Activated CD4-positive, alpha-beta T cell treated with anti-CD3 and anti-CD28 coated beads, Interleukin-2, amount 50 U/mL, for 4 hours (primary cell): Measurements from ENCODE around the gene MDFIC.

Experiments
- DNase-seq, 2 experiments: peaks; one replicate each; pipeline ENCODE4 v3.0.0-alpha.2; 2020

The MDFIC gene

GRCh38 chr7:114929570-114929969 is 7.7 kb downstream of the MDFIC start:
- DNase-seq, result no peak

GRCh38 chr7:114930107-114930661 is 8.3 kb downstream of the MDFIC start:
- no peak for DNase-seq

GRCh38 chr7:114930829-114931655 is 9.1 kb downstream of the MDFIC start:
- no peak for DNase-seq

- peak; percentile 19 to 25 for DNase-seq
Observed at GRCh38 chr7:114931656-114932011, 9.7 kb downstream of the MDFIC start.

- no peak for DNase-seq
Observed at GRCh38 chr7:114932991-114933390, 11.1 kb downstream of the MDFIC start.

GRCh38 chr7:114933658-114934057 is 11.8 kb downstream of the MDFIC start:
- DNase-seq, result no peak

GRCh38 chr7:114934086-114934485 is 12.2 kb downstream of the MDFIC start:
- no peak for DNase-seq

GRCh38 chr7:114934713-114935112 is 12.8 kb downstream of the MDFIC start:
- DNase-seq, result no peak

- DNase-seq, result no peak
Observed at GRCh38 chr7:114936471-114936870, 14.6 kb downstream of the MDFIC start.

- DNase-seq, result no peak
Observed at GRCh38 chr7:114937446-114937845, 15.6 kb downstream of the MDFIC start.

- DNase-seq, result no peak
Observed at GRCh38 chr7:114938785-114939184, 16.9 kb downstream of the MDFIC start.

GRCh38 chr7:114939484-114940097 is 17.7 kb downstream of the MDFIC start:
- peak in 1 of 2 experiments; percentile 17 for DNase-seq

GRCh38 chr7:114940220-114940619 is 18.3 kb downstream of the MDFIC start:
- DNase-seq, result no peak

GRCh38 chr7:114941692-114942091 is 19.8 kb downstream of the MDFIC start:
- no peak for DNase-seq

- no peak for DNase-seq
Observed at GRCh38 chr7:114942446-114943175, 20.7 kb downstream of the MDFIC start.

GRCh38 chr7:114943530-114943929 is 21.6 kb downstream of the MDFIC start:
- DNase-seq, result no peak

GRCh38 chr7:114943953-114944744 is 22.3 kb downstream of the MDFIC start:
- DNase-seq, result no peak

GRCh38 chr7:114944745-114945625 is 23.1 kb downstream of the MDFIC start:
- no peak for DNase-seq

- no peak for DNase-seq
Observed at GRCh38 chr7:114949231-114949630, 27.3 kb downstream of the MDFIC start.

GRCh38 chr7:114952296-114952695 is 30.4 kb downstream of the MDFIC start:
- no peak for DNase-seq

- DNase-seq, result no peak
Observed at GRCh38 chr7:114953724-114954123, 31.8 kb downstream of the MDFIC start.

- DNase-seq, result no peak
Observed at GRCh38 chr7:114956702-114957101, 34.8 kb downstream of the MDFIC start.
